HEK293T (cell line): Measurements from ENCODE around the gene C19orf85.

Experiments
- ARNT ChIP-seq: fragments of 450-650 bp; IDR thresholded peaks from 2 replicates; pipeline ENCODE4 v1.6.1; 2017; ENCODE audit warnings: mild to moderate bottlenecking
- BHLHE40 ChIP-seq: fragments of 450-650 bp; IDR thresholded peaks from 2 replicates; pipeline ENCODE4 v1.6.1; 2016; ENCODE audit warnings: mild to moderate bottlenecking, moderate library complexity, borderline replicate concordance
- ELF4 ChIP-seq: fragments of 450-650 bp; IDR thresholded peaks from 2 replicates; pipeline ENCODE4 v1.6.1; 2017; ENCODE audit warnings: antibody characterized with exemption
- FOXA1 ChIP-seq: fragments of 450-650 bp; IDR thresholded peaks from 2 replicates; pipeline ENCODE4 v1.6.1; 2016; ENCODE audit warnings: mild to moderate bottlenecking
- FOXK2 ChIP-seq: fragments of 450-650 bp; IDR thresholded peaks from 2 replicates; pipeline ENCODE4 v1.6.1; 2016; ENCODE audit warnings: mild to moderate bottlenecking
- FOXM1 ChIP-seq: fragments of 450-650 bp; IDR thresholded peaks from 2 replicates; pipeline ENCODE4 v1.6.1; 2017; ENCODE audit warnings: mild to moderate bottlenecking, borderline replicate concordance
- HDGF ChIP-seq: fragments of 450-650 bp; IDR thresholded peaks from 2 replicates; pipeline ENCODE4 v1.6.1; 2017; ENCODE audit warnings: antibody characterized with exemption, borderline replicate concordance
- L3MBTL2 ChIP-seq: fragments of 450-650 bp; conservative IDR thresholded peaks from 2 replicates; pipeline ENCODE4 v1.6.1; 2016; ENCODE audit warnings: mild to moderate bottlenecking
- SP1 ChIP-seq: fragments of 450-650 bp; IDR thresholded peaks from 2 replicates; pipeline ENCODE4 v1.6.1; 2017
- SUZ12 ChIP-seq: fragments of 450-650 bp; IDR thresholded peaks from 2 replicates; pipeline ENCODE4 v1.6.1; 2016; ENCODE audit warnings: mild to moderate bottlenecking
- ZNF384 ChIP-seq: fragments of 450-650 bp; IDR thresholded peaks from 2 replicates; pipeline ENCODE4 v1.6.1; 2016
- TF ChIP-seq, protein P1 (sequence below): fragments of 450-650 bp; IDR thresholded peaks from 2 replicates; pipeline ENCODE4 v1.6.1; 2016

DNA sequence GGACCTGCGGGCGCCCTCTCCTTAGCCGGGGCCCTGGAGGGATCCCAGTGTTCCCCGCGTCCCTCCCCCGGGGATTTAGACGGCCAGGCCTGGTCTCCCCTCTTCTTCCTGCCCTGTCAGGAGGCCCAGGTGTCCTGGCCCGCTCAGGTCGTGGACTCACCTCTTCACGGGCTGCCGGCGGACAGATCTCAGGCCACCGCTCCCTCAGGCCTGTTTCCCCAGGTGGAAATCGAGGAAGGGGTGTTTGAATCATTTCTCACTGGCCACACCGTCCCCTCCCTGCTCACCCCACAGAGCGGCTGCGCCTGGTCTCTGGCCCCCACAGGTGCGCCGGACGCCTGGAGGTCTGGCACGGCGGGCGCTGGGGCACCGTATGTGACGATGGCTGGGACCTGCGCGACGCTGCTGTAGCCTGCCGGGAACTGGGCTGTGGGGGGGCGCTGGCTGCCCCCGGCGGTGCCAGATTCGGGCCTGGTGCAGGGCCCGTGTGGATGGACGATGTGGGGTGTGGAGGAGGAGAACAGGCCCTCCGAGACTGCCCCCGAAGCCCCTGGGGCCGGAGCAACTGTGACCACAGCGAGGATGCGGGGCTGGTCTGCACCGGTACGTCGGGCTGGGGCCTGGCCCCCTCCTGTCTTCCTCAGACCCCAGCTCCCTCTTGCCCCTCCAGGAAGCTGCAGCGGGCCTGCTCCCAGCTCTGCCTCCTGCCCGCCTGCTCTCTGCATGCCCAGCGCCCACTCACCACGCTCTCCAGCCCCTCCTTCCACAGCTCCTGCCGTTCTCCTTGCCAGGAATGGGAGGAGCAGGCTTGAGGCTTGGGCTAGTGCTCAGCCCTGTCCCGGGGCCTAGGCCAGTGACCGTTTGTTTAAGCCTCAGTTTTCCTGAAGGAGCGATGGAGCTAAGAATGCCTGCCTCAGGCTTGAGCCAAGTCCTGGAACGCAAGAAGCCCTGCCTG is 26.2 kb upstream of the C19orf85 start:
- TF ChIP-seq ZNF384 (no peak), FOXK2 (no peak), SUZ12 (no peak), BHLHE40 (no peak), FOXA1 (no peak), FOXM1 (no peak), ARNT (no peak), ELF4 (no peak), SP1 (no peak), HDGF (no peak), L3MBTL2 (no peak)
- TF ChIP-seq, protein P1, sequence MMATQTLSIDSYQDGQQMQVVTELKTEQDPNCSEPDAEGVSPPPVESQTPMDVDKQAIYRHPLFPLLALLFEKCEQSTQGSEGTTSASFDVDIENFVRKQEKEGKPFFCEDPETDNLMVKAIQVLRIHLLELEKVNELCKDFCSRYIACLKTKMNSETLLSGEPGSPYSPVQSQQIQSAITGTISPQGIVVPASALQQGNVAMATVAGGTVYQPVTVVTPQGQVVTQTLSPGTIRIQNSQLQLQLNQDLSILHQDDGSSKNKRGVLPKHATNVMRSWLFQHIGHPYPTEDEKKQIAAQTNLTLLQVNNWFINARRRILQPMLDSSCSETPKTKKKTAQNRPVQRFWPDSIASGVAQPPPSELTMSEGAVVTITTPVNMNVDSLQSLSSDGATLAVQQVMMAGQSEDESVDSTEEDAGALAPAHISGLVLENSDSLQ, result no peak
